Occipital lobe (tissue), 2 donors: ENCODE results near the gene BBOX1. TPM values are rescaled to one million over a fixed set of nuclear protein-coding genes. Genes with fewer than 3 reads are reported as not detected.
A peak's percentile ranks its signal among the peaks of the same experiment; 100 is the strongest.
"Not testable (repeated sequence)": the region's sequence is repeated elsewhere in the genome, so short reads cannot be mapped to it uniquely, and the experiment has no call there.

ENCODE experiments used
- DNase-seq: peaks from one replicate; lab custom pipeline; 2025; lab: John Stamatoyannopoulos, UW
- total RNA-seq: library from RNA; depleted of rRNA; stranded (reverse); fragments of >200 nt; gene quantifications from one replicate; pipeline ENCODE4 v1.2.3, GENCODE V29; 2014

The BBOX1 gene
- total RNA-seq, 1 donor from 2014 or later = 4.1 TPM

DNA sequence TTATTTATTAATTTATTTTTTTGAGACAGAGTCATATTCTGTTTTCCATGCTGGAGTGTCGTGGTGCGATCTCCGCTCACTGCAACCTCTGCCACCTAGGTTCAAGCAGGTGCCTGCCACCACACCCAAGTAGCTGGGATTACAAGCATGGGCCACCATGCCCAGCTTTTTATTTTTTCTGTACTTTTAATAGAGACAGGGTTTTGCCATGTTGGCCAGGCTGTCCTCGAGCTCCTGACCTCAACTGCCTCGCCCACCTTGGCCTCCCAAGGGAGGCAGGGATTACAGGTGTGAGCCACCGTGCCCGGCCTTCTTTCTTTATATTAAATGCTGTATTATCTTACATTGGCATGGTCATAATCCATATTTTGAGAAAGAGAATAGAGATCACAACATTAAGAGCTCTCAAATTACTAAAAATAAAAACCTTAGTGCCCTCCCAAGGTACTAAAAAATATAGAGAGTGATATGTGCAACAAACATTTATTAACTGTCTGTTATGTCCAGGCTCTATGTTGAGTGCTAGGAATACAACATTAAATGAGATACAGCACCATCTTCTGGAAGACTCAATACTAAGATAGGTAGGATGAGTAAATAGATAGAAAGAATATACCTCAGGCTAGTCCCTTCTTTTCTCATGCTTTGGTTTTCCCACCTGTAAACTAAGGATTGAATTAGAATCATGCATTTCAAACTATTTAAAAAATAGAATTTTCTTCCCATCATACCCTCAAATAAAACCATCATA is 84.1 kb downstream of the BBOX1 start:
- no peak for DNase-seq

DNA sequence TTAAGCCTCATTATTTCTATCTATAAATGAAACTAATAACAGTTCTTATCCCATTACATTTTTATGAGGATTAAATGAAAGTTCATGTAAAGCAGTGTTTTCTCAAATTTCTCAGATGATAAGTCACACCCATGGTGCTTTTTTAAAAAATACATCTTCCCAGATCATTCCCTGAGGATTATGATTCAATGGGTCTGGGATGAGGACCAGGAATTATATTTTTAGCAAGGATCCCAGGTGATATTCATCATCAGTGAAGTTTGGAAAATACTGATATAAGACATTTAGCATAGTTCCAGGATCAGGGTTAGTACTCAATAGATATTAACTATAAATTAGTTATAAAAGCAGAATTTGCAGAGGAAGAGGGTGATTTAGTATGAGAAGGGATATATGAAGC is 89.1 kb downstream of the BBOX1 start:
- no peak for DNase-seq

DNA sequence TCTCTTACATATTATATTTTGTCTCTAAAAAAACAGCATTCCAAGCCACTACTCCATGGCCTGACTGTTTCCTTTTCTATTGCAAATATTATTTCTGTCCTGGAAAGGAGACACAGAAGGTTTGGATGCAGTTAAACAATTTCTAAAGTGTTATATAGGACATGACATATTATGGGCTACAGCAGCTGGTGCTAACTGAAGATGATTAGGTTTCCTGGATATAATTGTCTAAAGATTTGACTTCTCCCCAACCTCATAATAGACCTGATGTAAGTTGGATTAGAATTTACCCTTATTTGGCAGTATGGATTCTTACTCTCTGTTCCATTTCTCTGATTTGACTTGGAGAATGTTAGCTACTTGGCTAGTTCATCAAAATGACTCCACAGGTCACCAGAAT is 90.2 kb downstream of the BBOX1 start:
- no peak for DNase-seq

DNA sequence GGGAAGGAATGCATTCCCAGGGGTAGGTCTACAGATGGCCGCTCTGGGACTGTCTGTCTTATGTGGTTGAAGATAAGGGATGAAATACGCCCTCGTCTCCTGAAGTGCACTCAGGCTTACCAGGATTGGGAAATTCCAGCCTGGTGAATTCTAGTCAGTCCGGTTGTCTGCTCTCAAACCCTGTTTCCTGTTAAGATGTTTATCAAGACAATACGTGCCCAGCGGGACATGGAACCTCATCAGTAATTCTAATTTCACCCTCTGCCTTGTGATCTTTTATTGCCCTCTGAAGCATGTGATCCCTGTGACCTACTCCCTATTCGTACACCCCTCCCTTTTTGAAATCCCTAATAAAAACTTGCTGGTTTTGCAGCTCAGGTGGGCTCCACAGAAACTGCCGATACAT is 95.3 kb downstream of the BBOX1 start:
- DNase-seq = not testable (repeated sequence)

- DNase-seq = no peak
Measured at GRCh38 chr11:27138716-27139115, 98.1 kb downstream of the BBOX1 start.

- DNase-seq = no peak
Measured at GRCh38 chr11:27139742-27140367, 99.2 kb downstream of the BBOX1 start.

GRCh38 chr11:27141576-27141975 is 101.0 kb downstream of the BBOX1 start:
- DNase-seq = no peak

GRCh38 chr11:27147916-27148315 is 107.3 kb downstream of the BBOX1 start:
- DNase-seq = no peak

GRCh38 chr11:27148506-27148905 is 107.9 kb downstream of the BBOX1 start:
- DNase-seq = no peak

- DNase-seq = no peak
Measured at GRCh38 chr11:27150098-27150497, 109.5 kb downstream of the BBOX1 start.

DNA sequence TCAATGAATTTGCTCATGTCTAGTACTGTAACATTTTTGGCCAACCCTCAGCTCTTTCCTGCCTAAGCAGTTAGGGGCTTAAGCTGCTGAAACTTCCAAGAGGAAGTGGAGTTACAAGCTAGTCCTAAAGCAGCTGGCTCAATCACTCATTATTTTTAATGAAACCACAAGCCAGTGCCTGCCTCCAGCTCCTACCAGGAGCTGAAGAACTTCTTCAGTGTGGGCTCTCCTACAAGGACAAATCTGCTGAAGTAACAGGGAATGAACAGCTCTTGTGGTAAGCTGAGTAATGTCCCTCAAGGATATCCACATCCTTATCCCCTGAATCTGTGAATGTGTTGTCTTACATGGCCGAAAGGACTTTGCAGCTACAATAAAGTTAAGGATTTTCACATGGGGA is 112.5 kb downstream of the BBOX1 start:
- no peak for DNase-seq

DNA sequence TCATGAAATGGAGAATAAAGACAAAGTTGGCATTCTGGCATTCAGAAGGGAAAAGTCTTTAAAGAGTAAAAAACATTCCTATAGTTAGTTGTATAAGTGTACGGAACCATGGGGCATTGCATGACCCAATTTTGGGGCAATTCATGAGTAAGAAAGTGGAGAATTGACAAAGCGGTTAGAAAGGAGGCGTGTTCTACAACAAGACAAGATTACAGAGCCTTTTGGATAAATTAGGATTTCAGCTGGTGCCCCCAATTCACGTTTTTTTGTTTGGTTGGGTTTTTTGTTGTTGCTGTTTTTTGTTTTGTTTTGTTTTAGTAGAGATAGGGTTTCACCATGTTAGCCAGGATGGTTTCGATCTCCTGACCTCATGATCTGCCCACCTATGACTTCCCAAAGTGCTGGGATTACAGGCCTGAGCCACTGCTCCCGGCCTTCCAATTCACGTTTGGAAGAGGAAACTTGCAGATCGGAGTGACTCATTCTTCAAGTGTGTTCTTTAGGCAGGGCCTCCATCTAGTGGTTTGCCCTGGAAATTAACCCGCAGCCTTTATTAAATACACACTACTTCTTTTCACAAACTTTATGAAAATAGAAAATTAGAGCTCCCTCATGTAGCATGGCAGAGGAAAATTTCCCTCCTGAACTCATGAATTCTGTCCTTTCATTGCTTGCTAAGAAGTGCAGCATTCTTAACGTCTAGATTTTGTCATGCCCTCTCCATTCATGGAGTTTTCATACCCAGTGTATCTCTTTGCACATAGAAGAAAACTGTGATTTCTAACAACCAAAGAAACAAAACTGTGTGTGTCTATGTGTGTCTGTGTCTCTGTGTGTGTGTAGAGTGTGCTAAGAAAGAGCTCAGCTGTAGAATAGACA is 118.1 kb downstream of the BBOX1 start:
- DNase-seq = peak; percentile 47

GRCh38 chr11:27159335-27159679 is 118.7 kb downstream of the BBOX1 start:
- DNase-seq = no peak

GRCh38 chr11:27161071-27161470 is 120.5 kb downstream of the BBOX1 start:
- DNase-seq = no peak

- no peak for DNase-seq
Measured at GRCh38 chr11:27162237-27162636, 121.6 kb downstream of the BBOX1 start.

DNA sequence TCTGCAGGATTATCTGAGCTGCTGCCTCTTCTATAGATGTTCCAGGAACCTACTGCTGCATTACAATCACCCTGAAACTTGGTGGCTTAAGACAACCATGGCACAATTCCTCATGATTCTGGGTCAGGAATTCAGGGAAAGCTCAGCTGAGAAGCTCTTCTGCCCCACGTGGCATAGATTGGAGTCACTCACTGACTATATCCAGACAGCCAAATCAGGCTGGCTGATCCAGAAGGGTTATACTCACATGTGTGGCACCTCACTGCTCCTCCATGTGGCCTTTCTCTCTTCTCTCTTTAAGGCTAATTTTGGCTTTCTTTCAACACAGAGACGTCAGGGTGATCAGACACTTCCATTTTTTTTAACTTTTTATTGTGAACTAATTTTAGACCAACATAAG is 125.5 kb downstream of the BBOX1 start:
- DNase-seq = no peak

- DNase-seq = no peak
Measured at GRCh38 chr11:27171376-27171958, 130.9 kb downstream of the BBOX1 start.

DNA sequence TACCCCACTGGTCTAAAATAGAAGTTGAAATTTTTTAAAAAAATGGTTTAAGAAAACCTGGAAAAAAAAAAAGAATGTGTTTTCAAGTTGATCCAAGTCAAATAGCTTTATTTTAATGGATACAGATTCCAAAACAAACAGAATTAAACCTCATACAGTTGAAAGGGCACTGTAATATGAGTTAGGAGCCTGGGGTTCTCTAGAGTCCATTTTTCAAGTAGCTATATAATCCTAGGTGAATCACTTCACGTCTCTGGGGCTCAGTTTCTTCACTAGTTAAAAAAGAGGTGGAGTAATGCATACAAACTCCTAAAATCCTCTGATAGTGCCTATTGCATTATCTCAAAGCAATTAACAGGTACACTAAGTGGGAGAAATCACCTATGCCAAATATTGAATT is 132.9 kb downstream of the BBOX1 start:
- no peak for DNase-seq

DNA sequence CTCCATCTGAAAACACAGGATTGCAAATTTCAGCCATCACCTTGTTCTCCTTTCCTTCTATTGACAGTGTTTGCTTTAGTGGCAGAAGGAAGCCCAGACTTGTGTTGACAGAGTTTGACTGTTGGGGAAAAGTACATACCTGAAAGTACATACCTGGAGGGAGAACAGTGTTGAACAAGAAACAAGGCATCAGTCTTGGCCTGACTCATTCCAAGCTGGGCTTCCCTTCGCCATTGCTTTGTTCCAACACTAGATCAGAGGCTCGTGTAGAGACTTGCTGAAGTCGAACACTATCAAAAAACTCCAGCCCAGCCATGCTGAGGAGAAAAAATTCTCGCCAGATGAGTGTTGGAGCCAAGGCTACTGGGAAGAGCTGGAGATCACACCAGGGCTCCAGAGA is 133.4 kb downstream of the BBOX1 start:
- DNase-seq = no peak

DNA sequence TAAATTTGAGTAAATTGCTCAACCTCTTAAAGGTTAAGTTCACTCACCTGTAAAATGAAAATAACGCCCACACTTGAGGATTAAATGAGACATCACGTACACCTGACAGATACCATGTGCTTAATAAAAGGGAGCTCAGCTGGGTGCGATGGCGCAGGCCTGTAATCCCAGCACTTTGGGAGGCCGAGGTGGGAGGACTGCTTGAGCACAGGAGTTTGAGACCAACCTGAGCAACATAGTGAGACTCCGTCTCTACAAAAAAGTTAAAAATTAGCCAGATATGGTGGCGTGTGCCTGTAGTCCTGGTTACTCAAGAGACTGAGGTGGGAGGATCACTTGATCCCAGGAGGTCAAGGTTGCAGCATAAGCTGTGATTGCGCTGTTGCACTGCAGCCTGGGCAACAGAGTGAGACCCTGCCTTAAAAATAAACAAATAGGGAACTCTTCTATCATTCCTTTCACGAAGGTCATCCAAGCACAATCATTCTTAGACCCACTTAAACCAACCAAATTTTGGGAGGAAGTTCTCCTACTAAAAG is 134.1 kb downstream of the BBOX1 start:
- DNase-seq = no peak

GRCh38 chr11:27175562-27175961 is 134.9 kb downstream of the BBOX1 start:
- DNase-seq = not testable (repeated sequence)
